ENCODE data around the gene SNRNP40. TPM values are rescaled to one million over a fixed set of nuclear protein-coding genes. Genes with fewer than 3 reads are reported as not detected.

The SNRNP40 gene
- total and polyA plus RNA-seq, 2 of the 13 experiments (the other 11 are each of a cell fraction or from before 2014, with no cell fraction given), result 51.0 to 147 TPM

DNA sequence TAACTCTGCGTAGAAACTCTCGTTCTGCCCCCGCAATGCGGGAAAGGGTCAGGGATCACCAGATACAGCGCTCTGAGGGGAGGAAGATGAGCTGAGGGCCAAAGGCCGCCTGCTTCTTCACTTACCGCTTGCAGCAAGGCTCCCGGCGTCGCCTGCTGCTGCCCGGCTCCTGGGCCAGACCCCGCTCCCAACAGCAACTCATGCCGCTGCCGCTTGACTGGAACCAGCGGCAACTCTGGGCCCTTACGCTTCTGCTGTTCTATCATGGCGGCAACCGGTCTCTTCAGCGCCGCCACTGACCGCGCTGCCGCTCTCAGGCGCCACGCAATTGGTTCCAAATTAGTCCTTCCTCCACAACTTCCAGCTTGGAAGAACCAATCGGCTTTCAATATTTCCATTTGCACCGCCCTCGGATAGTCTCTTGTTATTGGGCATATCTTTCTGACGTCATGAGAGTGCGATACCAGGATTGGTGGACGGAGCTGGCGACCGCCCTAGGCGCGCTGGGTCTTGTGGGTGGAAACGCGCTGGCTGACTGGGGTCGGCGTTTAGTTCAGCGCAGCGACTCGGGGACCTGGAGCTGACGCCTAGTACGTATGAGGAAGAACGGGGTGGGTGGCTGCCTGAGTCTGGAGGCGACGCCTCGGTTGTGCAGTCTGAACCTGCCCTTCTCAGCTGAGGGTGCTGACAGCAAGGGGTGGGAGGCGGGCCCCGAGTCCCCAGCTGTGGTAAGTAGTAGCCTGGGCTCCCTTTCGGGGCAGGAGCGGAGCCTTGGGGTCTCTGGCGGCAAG, at the start of gene SNRNP40, which contains the start of gene ZCCHC17 (continued):
- TF ChIP-seq THAP8 (CRISPR knock-in tag; IDR thresholded peaks at IDR 0.05; ENCODE audit: borderline replicate concordance), result no peak
- peak; percentile 59; the same call in 1 of the 2 replicates for TF ChIP-seq MAX (IDR thresholded peaks at IDR 0.05)
- TF ChIP-seq E2F2 (CRISPR knock-in tag; IDR thresholded peaks at IDR 0.05; ENCODE audit: borderline replicate concordance), result no peak
- TF ChIP-seq TEF (CRISPR knock-in tag; IDR thresholded peaks at IDR 0.05), result no peak
- TF ChIP-seq ZNF432 (CRISPR knock-in tag; IDR thresholded peaks at IDR 0.05; ENCODE audit: borderline replicate concordance), result no peak
- TF ChIP-seq, protein P1, sequence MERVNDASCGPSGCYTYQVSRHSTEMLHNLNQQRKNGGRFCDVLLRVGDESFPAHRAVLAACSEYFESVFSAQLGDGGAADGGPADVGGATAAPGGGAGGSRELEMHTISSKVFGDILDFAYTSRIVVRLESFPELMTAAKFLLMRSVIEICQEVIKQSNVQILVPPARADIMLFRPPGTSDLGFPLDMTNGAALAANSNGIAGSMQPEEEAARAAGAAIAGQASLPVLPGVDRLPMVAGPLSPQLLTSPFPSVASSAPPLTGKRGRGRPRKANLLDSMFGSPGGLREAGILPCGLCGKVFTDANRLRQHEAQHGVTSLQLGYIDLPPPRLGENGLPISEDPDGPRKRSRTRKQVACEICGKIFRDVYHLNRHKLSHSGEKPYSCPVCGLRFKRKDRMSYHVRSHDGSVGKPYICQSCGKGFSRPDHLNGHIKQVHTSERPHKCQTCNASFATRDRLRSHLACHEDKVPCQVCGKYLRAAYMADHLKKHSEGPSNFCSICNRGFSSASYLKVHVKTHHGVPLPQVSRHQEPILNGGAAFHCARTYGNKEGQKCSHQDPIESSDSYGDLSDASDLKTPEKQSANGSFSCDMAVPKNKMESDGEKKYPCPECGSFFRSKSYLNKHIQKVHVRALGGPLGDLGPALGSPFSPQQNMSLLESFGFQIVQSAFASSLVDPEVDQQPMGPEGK (CRISPR knock-in tag; IDR thresholded peaks at IDR 0.05), result no peak
- no peak for TF ChIP-seq HMG20B (CRISPR knock-in tag; conservative IDR thresholded peaks at IDR 0.05)
- TF ChIP-seq NR2F2 (IDR thresholded peaks at IDR 0.05; ENCODE audit: borderline replicate concordance, low read depth), result no peak
- TF ChIP-seq PBX3 (CRISPR knock-in tag; IDR thresholded peaks at IDR 0.05; ENCODE audit: borderline replicate concordance), result no peak
- peak; percentile 12; the same call in 1 of the 2 replicates for TF ChIP-seq ZNF292 (CRISPR knock-in tag; IDR thresholded peaks at IDR 0.05; ENCODE audit: borderline replicate concordance, low read depth)
- peak; percentile 85 for TF ChIP-seq HNRNPLL (IDR thresholded peaks at IDR 0.05; ENCODE audit: low read depth, low read length, poor library complexity, severe bottlenecking)
- TF ChIP-seq ZFP62 (CRISPR knock-in tag; IDR thresholded peaks at IDR 0.05), result no peak
- TF ChIP-seq ZNF530 (CRISPR knock-in tag; IDR thresholded peaks at IDR 0.05; ENCODE audit: low read depth), result no peak
- TF ChIP-seq ZNF709 (CRISPR knock-in tag; IDR thresholded peaks at IDR 0.05), result no peak; the same call in 1 of the 2 replicates
- no peak for TF ChIP-seq MLX (CRISPR knock-in tag; IDR thresholded peaks at IDR 0.05)
- TF ChIP-seq ZNF10 (CRISPR knock-in tag; IDR thresholded peaks at IDR 0.05; ENCODE audit: borderline replicate concordance, low read depth), result no peak
- TF ChIP-seq ZC3H13 (CRISPR knock-in tag; IDR thresholded peaks at IDR 0.05), result 0 out of 2 replicates have a peak, but pooled peaks have one; percentile 45
- no peak for TF ChIP-seq ZNF841 (CRISPR knock-in tag; IDR thresholded peaks at IDR 0.05; ENCODE audit: borderline replicate concordance)
- no peak for TF ChIP-seq MATR3 (CRISPR knock-in tag; IDR thresholded peaks at IDR 0.05)
- TF ChIP-seq KDM1A (CRISPR knock-in tag; IDR thresholded peaks at IDR 0.05), result no peak
- TF ChIP-seq MIER2 (CRISPR knock-in tag; IDR thresholded peaks at IDR 0.05), result no peak
- TF ChIP-seq ZNF251 (CRISPR knock-in tag; IDR thresholded peaks at IDR 0.05), result no peak
- TF ChIP-seq SPEN (CRISPR knock-in tag; IDR thresholded peaks at IDR 0.05; ENCODE audit: low read depth), result peak; percentile 64; the same call in 1 of the 2 replicates

All from HepG2 (cell line).